Fibroblast of lung (primary cell): ENCODE data around the gene ARRDC4. TPM values are rescaled to one million over a fixed set of nuclear protein-coding genes. Genes with fewer than 3 reads are reported as not detected.

Experiments used
- DNase-seq, 2 donors: peaks; one replicate each; pipeline versions ENCODE4 v3.0.0 to v3.0.0-alpha.2; 2010; ENCODE audit warnings: low read depth in 2 of 2
- H2AFZ ChIP-seq: 2 replicates; pipeline ENCODE4 v1.5.1; 2012; ENCODE audit warnings: low read length, control low read depth, inconsistent platforms
- H3K27ac ChIP-seq: 2 replicates; pipeline ENCODE4 v1.5.1; 2011; ENCODE audit warnings: low read length, control low read depth; ENCODE audit not compliant: insufficient read depth
- H3K27me3 ChIP-seq: 2 replicates; pipeline ENCODE4 v1.5.1; 2011; ENCODE audit warnings: mild to moderate bottlenecking, low read length; ENCODE audit not compliant: control insufficient read depth, insufficient read depth
- H3K36me3 ChIP-seq: 2 replicates; pipeline ENCODE4 v1.5.1; 2011; ENCODE audit warnings: low read length; ENCODE audit not compliant: control insufficient read depth, insufficient read depth
- H3K4me1 ChIP-seq: 2 replicates; pipeline ENCODE4 v1.5.1; 2011; ENCODE audit warnings: low read length; ENCODE audit not compliant: control insufficient read depth, insufficient read depth; ENCODE audit errors: extremely low read depth
- H3K4me2 ChIP-seq: 2 replicates; pipeline ENCODE4 v1.5.1; 2011; ENCODE audit warnings: low read length, control low read depth; ENCODE audit not compliant: insufficient read depth; ENCODE audit errors: extremely low read depth
- H3K4me3 ChIP-seq, 4 experiments: fragments of 200-600 bp in 1 of 4; sonication (generic) in 1 of 4; replicated peaks in 1 of 4; 2 replicates each; pipeline ENCODE4 v1.5.1; 2011 to 2016; ENCODE audit warnings: low read length in 4 of 4, low read depth in 3 of 4, mild to moderate bottlenecking in 3 of 4, control low read depth in 2 of 4, inconsistent platforms in 1 of 4, mixed read lengths in 1 of 4; ENCODE audit not compliant: insufficient read depth in 1 of 4; ENCODE audit errors: control extremely low read depth in 1 of 4
- H3K79me2 ChIP-seq: 2 replicates; pipeline ENCODE4 v1.5.1; 2012; ENCODE audit warnings: mild to moderate bottlenecking, low read length, inconsistent platforms; ENCODE audit not compliant: control insufficient read depth, insufficient read depth
- H3K9ac ChIP-seq: 2 replicates; pipeline ENCODE4 v1.5.1; 2011; ENCODE audit warnings: mild to moderate bottlenecking, low read length, control low read depth; ENCODE audit not compliant: insufficient read depth
- H3K9me3 ChIP-seq: 2 replicates; pipeline ENCODE4 v1.5.1; 2012; ENCODE audit warnings: low read depth, low read length; ENCODE audit not compliant: control insufficient read depth, insufficient read depth
- H4K20me1 ChIP-seq: 2 replicates; pipeline ENCODE4 v1.5.1; 2011; ENCODE audit warnings: low read length; ENCODE audit not compliant: control insufficient read depth, insufficient read depth; ENCODE audit errors: extremely low read depth
- CTCF ChIP-seq, 2 donors: IDR thresholded peaks in 1 of 2; conservative IDR thresholded peaks in 1 of 2; 1 replicate in 1 of 2; 2 replicates in 1 of 2; pipeline ENCODE4 v1.5.1; 2011 to 2012; ENCODE audit warnings: low read length in 2 of 2, control low read depth in 1 of 2, inconsistent platforms in 1 of 2, low read depth in 1 of 2, mild to moderate bottlenecking in 1 of 2
- EZH2 ChIP-seq: IDR thresholded peaks from 2 replicates; pipeline ENCODE4 v1.5.1; 2012; ENCODE audit warnings: low read length, control low read depth, mild to moderate bottlenecking; ENCODE audit errors: missing control alignments
- polyA plus RNA-seq, 2 donors: library from polyadenylated mRNA; depleted of rRNA in 1 of 2; stranded (reverse) in 1 of 2; unstranded in 1 of 2; fragments of >200 nt; gene quantifications; 2 replicates each; pipeline ENCODE4 v1.2.1, GENCODE V29; 2011 to 2012; ENCODE audit warnings: missing spikeins in 1 of 2
- total RNA-seq: library from RNA; depleted of rRNA; stranded (reverse); fragments of >200 nt; gene quantifications from 2 replicates; pipeline ENCODE4 v1.2.1, GENCODE V29; 2014

ARRDC4 gene
- total and polyA plus RNA-seq, 2 donors (not counting 1 experiment from before 2014, with no cell fraction given): 27.3 to 39.8 TPM

GRCh38 chr15:97977734-97978133 lies 17.2 kb downstream of the ARRDC4 start:
- no peaks in the 10 kb centered on the region for H3K4me1 ChIP-seq
- H3K27ac ChIP-seq: no peak overlapping the region
- H3K9ac ChIP-seq: no peak overlapping the region
- H3K4me3 ChIP-seq: no peak overlapping the region
- H3K4me2 ChIP-seq: no peak overlapping the region
- no peaks in the 10 kb centered on the region for H4K20me1 ChIP-seq
- DNase-seq: no peak
- TF ChIP-seq CTCF (conservative IDR thresholded peaks at IDR 0.05 in 1 of 2, IDR thresholded peaks at IDR 0.05 in 1 of 2; ENCODE audit: low read depth in 1 of 2, low read length in 2 of 2) (no peak), EZH2 (no peak)
- no peaks in the 10 kb centered on the region for H3K27me3 ChIP-seq
- H2AFZ ChIP-seq: no peak overlapping the region
- H3K9me3 ChIP-seq: no peaks in the 10 kb centered on the region
- H3K79me2 ChIP-seq: no peaks in the 10 kb centered on the region
- no peaks in the 10 kb centered on the region for H3K36me3 ChIP-seq

- TF ChIP-seq EZH2: no peak
- TF ChIP-seq CTCF (conservative IDR thresholded peaks at IDR 0.05 in 1 of 2, IDR thresholded peaks at IDR 0.05 in 1 of 2; ENCODE audit: low read depth in 1 of 2, low read length in 2 of 2): no peak
- Histone ChIP-seq H3K27me3 (no peaks in the 10 kb centered on the region), H3K9me3 (no peaks in the 10 kb centered on the region), H3K36me3 (no peaks in the 10 kb centered on the region), H3K79me2 (no peaks in the 10 kb centered on the region), H3K4me2 (no peak overlapping the region), H3K9ac (no peak overlapping the region), H4K20me1 (no peaks in the 10 kb centered on the region), H3K4me3 (no peak overlapping the region), H3K27ac (no peak overlapping the region), H2AFZ (no peak overlapping the region), H3K4me1 (no peaks in the 10 kb centered on the region)
- peak in 1 of 2 donors; percentile 53 for DNase-seq
Measured at GRCh38 chr15:97978401-97979139, 18.1 kb downstream of the ARRDC4 start.

DNA sequence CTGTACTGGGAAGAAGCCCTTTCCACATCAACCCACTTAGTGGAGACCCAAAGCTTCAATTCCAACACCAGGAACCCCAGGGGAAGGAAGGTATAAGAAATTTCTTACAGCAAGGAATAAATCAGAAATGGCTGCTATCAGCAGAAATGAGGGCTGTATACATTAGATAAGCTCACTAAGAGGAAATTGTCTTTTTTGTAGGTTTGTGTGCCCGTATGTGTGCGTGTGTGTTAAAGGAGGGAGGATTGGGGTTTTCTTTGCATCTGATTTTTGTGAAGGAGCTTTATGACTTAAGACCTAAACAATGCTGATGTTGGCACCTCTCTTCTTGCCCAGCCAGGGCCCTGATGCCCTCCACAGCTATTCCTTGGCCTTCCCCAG lies 18.6 kb downstream of the ARRDC4 start:
- H3K4me2 ChIP-seq: no peak overlapping the region
- H3K27ac ChIP-seq: no peak overlapping the region
- TF ChIP-seq CTCF (conservative IDR thresholded peaks at IDR 0.05 in 1 of 2, IDR thresholded peaks at IDR 0.05 in 1 of 2; ENCODE audit: low read depth in 1 of 2, low read length in 2 of 2) (no peak), EZH2 (no peak)
- no peaks in the 10 kb centered on the region for H4K20me1 ChIP-seq
- no peak overlapping the region for H3K9ac ChIP-seq
- H3K27me3 ChIP-seq: no peaks in the 10 kb centered on the region
- no peaks in the 10 kb centered on the region for H3K79me2 ChIP-seq
- no peak overlapping the region for H3K4me3 ChIP-seq
- H3K36me3 ChIP-seq: no peaks in the 10 kb centered on the region
- no peak overlapping the region for H2AFZ ChIP-seq
- DNase-seq: no peak
- H3K9me3 ChIP-seq: no peaks in the 10 kb centered on the region
- H3K4me1 ChIP-seq: peaks cover under 1% of the 10 kb centered on the region
